Measurements from ENCODE around the gene VENTX. TPM values are rescaled to one million over a fixed set of nuclear protein-coding genes. Genes with fewer than 3 reads are reported as not detected.

Gene VENTX
- total and polyA plus RNA-seq, 10 of the 15 experiments (the other 5 are each of a cell fraction or from before 2014, with no cell fraction given): 0.05 TPM; not detected in 9

DNA sequence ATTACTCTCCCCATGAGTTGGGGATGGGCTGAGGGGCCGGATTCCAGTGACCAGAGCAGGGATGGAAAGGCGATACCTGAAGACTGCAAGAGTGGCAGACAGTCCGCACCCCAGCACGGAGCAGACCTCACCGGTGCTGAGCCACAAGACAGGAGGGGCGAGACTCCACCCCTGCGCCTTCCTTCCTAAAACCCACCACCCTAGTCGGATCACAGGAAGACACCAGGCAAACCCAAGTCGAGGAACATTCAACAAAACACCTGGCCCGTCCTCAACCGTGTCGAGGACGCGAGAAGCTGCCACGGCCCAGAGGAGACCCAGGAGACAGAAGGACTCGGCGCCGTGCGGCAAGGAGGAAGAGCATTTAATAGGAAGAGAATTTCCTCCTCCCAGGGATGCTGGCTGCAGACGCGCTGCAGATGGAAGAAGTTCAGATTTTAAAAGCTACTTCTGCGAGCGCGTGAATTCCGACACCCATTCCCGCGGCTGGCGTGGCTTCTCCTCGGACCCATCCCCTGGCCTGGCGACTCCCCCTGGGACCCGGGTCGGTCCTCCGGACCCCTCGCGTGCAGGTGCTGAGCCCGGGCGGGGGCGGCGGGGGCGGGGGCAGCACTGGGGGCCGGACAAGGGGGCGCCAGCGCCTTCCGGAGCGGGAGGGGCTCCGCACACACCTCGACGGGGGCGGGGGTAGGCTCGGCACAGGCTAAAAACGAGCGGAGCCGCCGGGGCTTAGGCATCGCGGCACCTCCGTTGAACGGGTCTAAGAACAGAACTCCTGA lies 8.2 kb upstream of the VENTX start (continued):
- TF ChIP-seq, protein P1, sequence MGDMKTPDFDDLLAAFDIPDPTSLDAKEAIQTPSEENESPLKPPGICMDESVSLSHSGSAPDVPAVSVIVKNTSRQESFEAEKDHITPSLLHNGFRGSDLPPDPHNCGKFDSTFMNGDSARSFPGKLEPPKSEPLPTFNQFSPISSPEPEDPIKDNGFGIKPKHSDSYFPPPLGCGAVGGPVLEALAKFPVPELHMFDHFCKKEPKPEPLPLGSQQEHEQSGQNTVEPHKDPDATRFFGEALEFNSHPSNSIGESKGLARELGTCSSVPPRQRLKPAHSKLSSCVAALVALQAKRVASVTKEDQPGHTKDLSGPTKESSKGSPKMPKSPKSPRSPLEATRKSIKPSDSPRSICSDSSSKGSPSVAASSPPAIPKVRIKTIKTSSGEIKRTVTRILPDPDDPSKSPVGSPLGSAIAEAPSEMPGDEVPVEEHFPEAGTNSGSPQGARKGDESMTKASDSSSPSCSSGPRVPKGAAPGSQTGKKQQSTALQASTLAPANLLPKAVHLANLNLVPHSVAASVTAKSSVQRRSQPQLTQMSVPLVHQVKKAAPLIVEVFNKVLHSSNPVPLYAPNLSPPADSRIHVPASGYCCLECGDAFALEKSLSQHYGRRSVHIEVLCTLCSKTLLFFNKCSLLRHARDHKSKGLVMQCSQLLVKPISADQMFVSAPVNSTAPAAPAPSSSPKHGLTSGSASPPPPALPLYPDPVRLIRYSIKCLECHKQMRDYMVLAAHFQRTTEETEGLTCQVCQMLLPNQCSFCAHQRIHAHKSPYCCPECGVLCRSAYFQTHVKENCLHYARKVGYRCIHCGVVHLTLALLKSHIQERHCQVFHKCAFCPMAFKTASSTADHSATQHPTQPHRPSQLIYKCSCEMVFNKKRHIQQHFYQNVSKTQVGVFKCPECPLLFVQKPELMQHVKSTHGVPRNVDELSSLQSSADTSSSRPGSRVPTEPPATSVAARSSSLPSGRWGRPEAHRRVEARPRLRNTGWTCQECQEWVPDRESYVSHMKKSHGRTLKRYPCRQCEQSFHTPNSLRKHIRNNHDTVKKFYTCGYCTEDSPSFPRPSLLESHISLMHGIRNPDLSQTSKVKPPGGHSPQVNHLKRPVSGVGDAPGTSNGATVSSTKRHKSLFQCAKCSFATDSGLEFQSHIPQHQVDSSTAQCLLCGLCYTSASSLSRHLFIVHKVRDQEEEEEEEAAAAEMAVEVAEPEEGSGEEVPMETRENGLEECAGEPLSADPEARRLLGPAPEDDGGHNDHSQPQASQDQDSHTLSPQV (IDR thresholded peaks at IDR 0.05): no peak
- no peak for TF ChIP-seq IKZF2 (IDR thresholded peaks at IDR 0.05)

DNA sequence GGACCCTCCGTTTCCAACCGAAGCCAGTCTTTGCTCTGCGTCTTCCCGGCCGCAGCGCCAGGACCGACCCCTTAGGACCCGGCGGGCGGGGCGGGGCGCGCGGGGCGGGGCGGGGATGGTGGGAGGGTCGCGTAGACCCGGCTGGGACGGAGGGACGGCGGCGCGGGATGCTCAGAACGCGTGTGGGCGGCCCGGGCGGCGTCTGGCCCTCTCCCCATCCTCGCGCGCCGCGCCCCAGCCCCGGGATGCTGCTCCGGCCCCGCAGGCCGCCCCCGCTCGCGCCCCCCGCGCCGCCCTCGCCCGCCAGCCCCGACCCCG lies 7.7 kb upstream of the VENTX start, which contains the start of gene UTF1:
UTF1 (plus strand) TSS at position 174 of the 318 bp plus-strand sequence; CDS start at position 246, 72 bp downstream.
- Histone ChIP-seq H4K20me1 (ENCODE audit: control insufficient read depth, insufficient read depth) (no peaks in the 10 kb centered on the region), H3K36me3 (ENCODE audit: control insufficient read depth in 2 of 2, insufficient read depth in 2 of 2, low read length in 1 of 2) (no peaks in the 10 kb centered on the region), H3K9ac (ENCODE audit: control insufficient read depth, insufficient read depth, low read length) (no peak within 1 kb of the TSS), H3K79me2 (ENCODE audit: control insufficient read depth, insufficient read depth, low read length) (no peaks in the 10 kb centered on the region), H3K4me3 (no peak within 1 kb of the TSS), H3K27ac (ENCODE audit: control insufficient read depth, insufficient read depth) (no peak within 1 kb of the TSS), H2AFZ (ENCODE audit: control insufficient read depth, low read depth, low read length) (no peak within 1 kb of the TSS), H3K4me1 (ENCODE audit: control insufficient read depth, insufficient read depth, low read length) (no peaks in the 10 kb centered on the region), H3K27me3 (replicated peaks in 1 of 2; ENCODE audit: control insufficient read depth in 2 of 2, insufficient read depth in 2 of 2, low read length in 1 of 2) (peaks cover 1 to 3% of the 10 kb centered on the region in 2 experiments; a peak in 2 of 4 replicates), H3K4me2 (ENCODE audit: control insufficient read depth, insufficient read depth) (no peak within 1 kb of the TSS), H3K9me3 (replicated peaks; ENCODE audit: control insufficient read depth, insufficient read depth, low read length) (no peaks in the 10 kb centered on the region)
- SMC1A ChIA-PET (ENCODE audit: uncharacterized antibody, unreplicated experiment): no interaction called here
- CTCF ChIA-PET: no interaction called here
- RAD21 ChIA-PET (ENCODE audit: unreplicated experiment): no interaction called here
- intact Hi-C loops (cut with micrococcal nuclease; ENCODE audit: unreplicated experiment) (no loop called here), in situ Hi-C loops (cut with MboI) (no loop called here)
- no peak for ATAC-seq
- POLR2A ChIA-PET: no interaction called here
- no peak for FAIRE-seq
- DNase-seq (ENCODE audit: low read depth, low spot score): no peak
- no TSS peak for BruUV-seq (replicated peaks)
- no CpG with 5 or more reads among the region's 49 CpGs for WGBS (ENCODE audit: insufficient coverage, insufficient replicate concordance, low lambda C conversion rate, missing lambda C conversion rate)
- TF ChIP-seq IRF4 (IDR thresholded peaks at IDR 0.05; ENCODE audit: low read depth, low read length) (no peak), TAF1 (IDR thresholded peaks at IDR 0.05; ENCODE audit: borderline replicate concordance, low read depth, low read length) (no peak), CHD4 (IDR thresholded peaks at IDR 0.05) (no peak), BACH1 (IDR thresholded peaks at IDR 0.05; ENCODE audit: borderline replicate concordance) (no peak), IKZF1 (conservative IDR thresholded peaks at IDR 0.05) (no peak), FOS (IDR thresholded peaks at IDR 0.05; ENCODE audit: borderline replicate concordance, extremely low read depth, insufficient read length) (no peak), CREM (IDR thresholded peaks at IDR 0.05; ENCODE audit: low read depth) (no peak), SUPT20H (IDR thresholded peaks at IDR 0.05; ENCODE audit: borderline replicate concordance, control insufficient read depth, low read depth, low read length) (no peak), NRF1 (conservative IDR thresholded peaks at IDR 0.05; ENCODE audit: low read depth, low read length) (no peak)
- TF ChIP-seq, protein P2, sequence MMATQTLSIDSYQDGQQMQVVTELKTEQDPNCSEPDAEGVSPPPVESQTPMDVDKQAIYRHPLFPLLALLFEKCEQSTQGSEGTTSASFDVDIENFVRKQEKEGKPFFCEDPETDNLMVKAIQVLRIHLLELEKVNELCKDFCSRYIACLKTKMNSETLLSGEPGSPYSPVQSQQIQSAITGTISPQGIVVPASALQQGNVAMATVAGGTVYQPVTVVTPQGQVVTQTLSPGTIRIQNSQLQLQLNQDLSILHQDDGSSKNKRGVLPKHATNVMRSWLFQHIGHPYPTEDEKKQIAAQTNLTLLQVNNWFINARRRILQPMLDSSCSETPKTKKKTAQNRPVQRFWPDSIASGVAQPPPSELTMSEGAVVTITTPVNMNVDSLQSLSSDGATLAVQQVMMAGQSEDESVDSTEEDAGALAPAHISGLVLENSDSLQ (IDR thresholded peaks at IDR 0.05): no peak
- TF ChIP-seq, protein P3, sequence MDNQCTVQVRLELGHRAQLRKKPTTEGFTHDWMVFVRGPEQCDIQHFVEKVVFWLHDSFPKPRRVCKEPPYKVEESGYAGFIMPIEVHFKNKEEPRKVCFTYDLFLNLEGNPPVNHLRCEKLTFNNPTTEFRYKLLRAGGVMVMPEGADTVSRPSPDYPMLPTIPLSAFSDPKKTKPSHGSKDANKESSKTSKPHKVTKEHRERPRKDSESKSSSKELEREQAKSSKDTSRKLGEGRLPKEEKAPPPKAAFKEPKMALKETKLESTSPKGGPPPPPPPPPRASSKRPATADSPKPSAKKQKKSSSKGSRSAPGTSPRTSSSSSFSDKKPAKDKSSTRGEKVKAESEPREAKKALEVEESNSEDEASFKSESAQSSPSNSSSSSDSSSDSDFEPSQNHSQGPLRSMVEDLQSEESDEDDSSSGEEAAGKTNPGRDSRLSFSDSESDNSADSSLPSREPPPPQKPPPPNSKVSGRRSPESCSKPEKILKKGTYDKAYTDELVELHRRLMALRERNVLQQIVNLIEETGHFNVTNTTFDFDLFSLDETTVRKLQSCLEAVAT (IDR thresholded peaks at IDR 0.05): no peak
